ENCODE data around the gene MRPL36. TPM values are rescaled to one million over a fixed set of nuclear protein-coding genes. Genes with fewer than 3 reads are reported as not detected.
"Not testable (repeated sequence)": the region's sequence is repeated elsewhere in the genome, so short reads cannot be mapped to it uniquely, and the experiment has no call there.

MRPL36 gene
- polyA plus RNA-seq, 4 donors: 31.2 to 43.0 (median 38.9) TPM

- no peak for DNase-seq (ENCODE audit: low read depth in 4 of 4, low spot score in 3 of 4)
These were observed 17.8 kb upstream of the MRPL36 start for GRCh38 chr5:1817261-1818043.

- DNase-seq (ENCODE audit: low read depth in 4 of 4, low spot score in 3 of 4): not testable (repeated sequence)
These were observed 17.0 kb upstream of the MRPL36 start for GRCh38 chr5:1816495-1817089.

- no peak for DNase-seq (ENCODE audit: low read depth in 4 of 4, low spot score in 3 of 4)
These were observed 16.2 kb upstream of the MRPL36 start for GRCh38 chr5:1815881-1816292.

- no peak for DNase-seq (ENCODE audit: low read depth in 4 of 4, low spot score in 3 of 4)
These were observed 15.6 kb upstream of the MRPL36 start for GRCh38 chr5:1815071-1815786.

- DNase-seq (ENCODE audit: low read depth in 4 of 4, low spot score in 3 of 4): no peak
These were observed 14.8 kb upstream of the MRPL36 start for GRCh38 chr5:1814183-1815020.

- no peak for DNase-seq (ENCODE audit: low read depth in 4 of 4, low spot score in 3 of 4)
These were observed 11.0 kb upstream of the MRPL36 start for GRCh38 chr5:1810581-1811101.

GRCh38 chr5:1809416-1810035 is 9.9 kb upstream of the MRPL36 start:
- no peak for DNase-seq (ENCODE audit: low read depth in 4 of 4, low spot score in 3 of 4)

- DNase-seq (ENCODE audit: low read depth in 4 of 4, low spot score in 3 of 4): no peak
These were observed 8.8 kb upstream of the MRPL36 start for GRCh38 chr5:1808439-1808838.

- DNase-seq (ENCODE audit: low read depth in 4 of 4, low spot score in 3 of 4): no peak
These were observed 8.0 kb upstream of the MRPL36 start for GRCh38 chr5:1807451-1808185.

- no peak for DNase-seq (ENCODE audit: low read depth in 4 of 4, low spot score in 3 of 4)
These were observed 7.3 kb upstream of the MRPL36 start for GRCh38 chr5:1806974-1807373.

- no peak for DNase-seq (ENCODE audit: low read depth in 4 of 4, low spot score in 3 of 4)
These were observed 6.6 kb upstream of the MRPL36 start for GRCh38 chr5:1806199-1806598.

- no peak for DNase-seq (ENCODE audit: low read depth in 4 of 4, low spot score in 3 of 4)
These were observed 6.1 kb upstream of the MRPL36 start for GRCh38 chr5:1805736-1806135.

- no peak for DNase-seq (ENCODE audit: low read depth in 4 of 4, low spot score in 3 of 4)
These were observed 5.7 kb upstream of the MRPL36 start for GRCh38 chr5:1805326-1805725.

GRCh38 chr5:1804001-1804690 is 4.5 kb upstream of the MRPL36 start:
- DNase-seq (ENCODE audit: low read depth in 4 of 4, low spot score in 3 of 4): no peak

GRCh38 chr5:1803192-1803591 is 3.6 kb upstream of the MRPL36 start:
- no peak for DNase-seq (ENCODE audit: low read depth in 4 of 4, low spot score in 3 of 4)

- DNase-seq (ENCODE audit: low read depth in 4 of 4, low spot score in 3 of 4): no peak
These were observed 2.3 kb upstream of the MRPL36 start for GRCh38 chr5:1801967-1802295.

- no peak for DNase-seq (ENCODE audit: low read depth in 4 of 4, low spot score in 3 of 4)
These were observed 1.8 kb upstream of the MRPL36 start, which contains the start of gene NDUFS6 for GRCh38 chr5:1801222-1801966. Gene NDUFS6, plus strand, starts transcription at chr5:1801407. Its CDS starts 11 bp downstream, at chr5:1801418.

Data from left renal pelvis (tissue), 4 donors.